SHP77 treated with DMSO at 0.1 percent for 48 hours (cell line): Measurements from ENCODE around the gene NOL12.
"Not testable (repeated sequence)": the region's sequence is repeated elsewhere in the genome, so short reads cannot be mapped to it uniquely, and the experiment has no call there.

Source experiments
- DNase-seq: peaks from one replicate; lab custom pipeline; 2025; lab: John Stamatoyannopoulos, UW

Gene NOL12

DNA sequence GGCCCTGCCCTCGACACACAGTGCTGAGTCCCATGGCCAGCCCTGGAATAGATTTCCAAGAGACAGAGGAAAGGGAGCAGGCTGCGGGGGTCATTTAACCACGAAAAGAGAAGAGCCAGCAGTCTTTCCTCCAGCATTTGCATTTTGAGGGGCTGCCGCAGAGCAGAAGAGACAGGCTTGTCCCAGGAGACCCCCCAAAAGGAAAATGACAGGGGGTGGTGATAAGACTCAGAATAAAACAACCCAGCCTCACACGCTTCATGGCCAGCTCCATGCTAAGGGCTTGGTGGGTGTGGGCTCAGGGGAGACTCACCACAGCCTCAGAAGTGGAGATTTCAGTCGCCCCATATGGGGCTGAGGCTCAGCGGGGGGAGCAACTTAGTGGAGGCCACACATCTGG, 27.6 kb downstream of the NOL12 start:
- no peak for DNase-seq

DNA sequence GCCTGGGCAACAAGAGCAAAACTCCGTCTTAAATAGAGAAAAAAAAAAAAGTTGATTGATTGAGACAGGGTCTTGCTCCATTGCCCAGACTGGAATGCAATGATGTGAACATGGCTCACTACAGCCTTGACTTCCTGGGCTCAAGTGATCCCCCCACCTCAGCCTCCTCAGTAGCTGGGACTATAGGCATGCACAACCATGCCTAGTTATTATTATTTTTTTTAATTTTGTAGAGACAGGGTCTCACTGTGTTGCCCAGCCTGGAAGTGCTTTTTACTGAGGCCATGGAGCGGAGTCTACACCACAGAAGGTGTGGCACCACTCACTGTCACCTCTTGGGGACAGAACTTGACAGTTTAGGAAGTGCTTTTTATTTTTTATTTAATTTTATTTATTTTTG, 28.5 kb downstream of the NOL12 start:
- no peak for DNase-seq

DNA sequence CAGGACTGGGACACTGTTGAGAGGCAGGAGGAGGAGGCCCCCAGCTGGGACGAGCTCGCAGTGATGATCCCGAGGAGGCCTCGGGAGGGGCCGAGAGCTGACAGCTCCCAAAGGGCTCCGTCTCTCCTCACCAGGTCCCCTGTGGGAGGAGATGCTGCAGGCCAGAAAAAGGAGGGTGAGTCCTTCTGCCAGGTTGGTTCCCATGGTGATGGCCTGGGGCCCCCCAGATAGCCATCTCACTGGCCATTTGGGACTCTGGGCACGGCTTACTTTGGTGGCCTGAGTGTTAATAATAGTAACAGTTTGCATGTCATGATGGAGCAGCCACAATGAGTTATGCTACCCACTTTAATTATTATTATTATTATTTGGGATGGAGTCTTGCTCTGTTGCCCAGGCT, 29.6 kb downstream of the NOL12 start:
- DNase-seq = no peak

DNA sequence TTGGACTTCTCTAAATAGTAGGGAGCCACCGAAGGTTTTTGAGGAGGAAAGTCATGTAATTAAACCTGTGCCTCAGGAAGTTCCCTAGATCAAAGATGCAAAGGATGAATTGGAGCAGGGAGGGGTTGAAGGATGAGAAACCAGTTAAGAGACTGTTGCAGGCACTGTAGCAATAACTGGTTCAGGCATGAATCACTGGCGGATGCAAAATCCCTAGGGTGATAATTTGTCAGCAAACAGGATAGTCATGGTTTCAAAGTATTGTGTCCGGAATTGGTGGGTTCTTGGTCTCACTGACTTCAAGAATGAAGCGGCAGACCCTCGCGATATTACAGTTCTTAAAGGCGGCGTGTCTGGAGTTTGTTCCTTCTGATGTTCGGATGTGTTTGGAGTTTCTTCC, 30.6 kb downstream of the NOL12 start:
- no peak for DNase-seq

- DNase-seq = not testable (repeated sequence)
These were observed 31.1 kb downstream of the NOL12 start for GRCh38 chr22:37717235-37717634.

DNA sequence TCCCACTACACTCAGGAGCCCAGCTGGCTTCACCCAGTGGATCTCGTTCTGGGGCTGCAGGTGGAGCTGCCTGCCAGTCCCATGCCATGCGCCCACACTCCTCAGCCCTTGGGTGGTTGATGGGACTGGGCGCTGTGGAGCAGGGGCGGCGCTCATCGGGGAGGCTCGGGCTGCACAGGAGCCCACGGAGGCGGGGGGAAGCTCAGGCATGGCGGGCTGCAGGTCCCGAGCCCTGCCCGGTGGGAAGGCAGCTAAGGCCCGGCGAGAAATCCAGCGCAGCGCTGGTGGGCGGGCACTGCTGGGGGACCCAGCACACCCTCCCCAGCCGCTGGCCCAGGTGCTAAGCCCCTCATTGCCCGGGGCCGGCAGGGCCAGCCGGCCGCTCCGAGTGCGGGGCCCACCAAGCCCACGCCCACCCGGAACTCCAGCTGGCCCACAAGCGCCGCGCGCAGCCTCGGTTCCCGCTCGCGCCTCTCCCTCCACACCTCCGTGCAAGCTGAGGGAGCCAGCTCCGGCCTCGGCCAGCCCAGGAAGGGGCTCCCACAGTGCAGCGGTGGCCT, 31.7 kb downstream of the NOL12 start:
- not testable (repeated sequence) for DNase-seq

DNA sequence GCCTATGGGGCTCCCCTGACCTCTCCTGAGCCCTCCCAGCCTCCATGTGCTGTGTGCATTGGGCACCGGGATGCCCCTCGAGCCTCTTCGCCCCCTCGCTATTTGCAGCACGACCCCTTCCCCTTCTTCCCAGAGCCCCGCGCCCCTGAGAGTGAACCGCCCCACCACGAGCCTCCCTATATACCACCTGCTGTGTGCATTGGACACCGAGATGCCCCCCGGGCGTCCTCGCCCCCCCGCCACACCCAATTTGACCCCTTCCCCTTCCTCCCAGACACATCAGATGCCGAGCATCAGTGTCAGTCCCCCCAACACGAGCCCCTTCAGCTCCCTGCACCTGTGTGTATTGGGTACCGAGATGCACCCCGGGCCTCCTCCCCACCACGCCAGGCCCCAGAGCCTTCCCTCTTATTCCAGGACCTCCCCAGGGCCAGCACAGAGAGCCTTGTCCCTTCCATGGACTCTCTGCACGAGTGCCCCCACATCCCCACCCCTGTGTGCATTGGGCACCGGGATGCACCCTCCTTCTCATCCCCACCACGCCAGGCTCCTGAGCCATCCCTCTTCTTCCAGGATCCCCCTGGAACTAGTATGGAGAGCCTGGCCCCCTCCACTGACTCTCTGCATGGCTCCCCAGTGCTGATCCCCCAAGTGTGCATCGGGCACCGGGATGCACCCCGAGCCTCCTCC, 39.6 kb downstream of the NOL12 start:
- no peak for DNase-seq

- DNase-seq = no peak
These were observed 40.2 kb downstream of the NOL12 start for GRCh38 chr22:37726241-37726887.

GRCh38 chr22:37728620-37729019, 42.5 kb downstream of the NOL12 start:
- no peak for DNase-seq

DNA sequence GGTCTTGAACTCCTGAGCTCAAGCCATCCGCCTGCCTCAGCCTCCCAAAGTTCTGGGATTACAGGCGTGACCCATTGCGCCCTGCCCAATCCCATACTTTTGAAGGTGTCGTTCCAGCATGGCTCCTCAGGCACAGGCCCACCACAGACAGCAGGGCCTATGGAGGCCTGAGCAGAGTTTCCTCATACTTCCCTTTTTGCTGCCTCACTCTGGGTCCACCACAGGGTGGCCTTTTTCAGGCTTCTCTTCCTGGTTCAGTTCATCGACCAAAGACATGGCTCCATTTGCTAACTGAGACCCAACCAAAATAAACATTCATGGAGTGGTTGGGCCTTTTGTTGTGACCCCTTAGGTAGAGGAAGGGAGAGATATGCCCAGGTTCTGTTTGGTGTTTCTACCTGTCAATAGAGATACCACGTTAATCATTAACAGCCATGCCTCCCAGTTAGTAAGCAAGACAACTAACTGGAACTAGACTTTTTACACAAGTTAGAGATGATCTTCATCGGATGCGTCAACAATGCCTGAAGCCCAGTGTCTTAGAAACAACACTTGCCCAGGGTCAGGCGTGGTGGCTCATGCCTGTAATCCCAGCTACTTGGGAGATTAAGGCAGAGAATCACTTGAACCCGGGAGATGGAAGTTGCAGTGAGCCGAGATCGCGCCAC, 45.8 kb downstream of the NOL12 start:
- no peak for DNase-seq

GRCh38 chr22:37732699-37733607, 46.8 kb downstream of the NOL12 start:
- DNase-seq = no peak

DNA sequence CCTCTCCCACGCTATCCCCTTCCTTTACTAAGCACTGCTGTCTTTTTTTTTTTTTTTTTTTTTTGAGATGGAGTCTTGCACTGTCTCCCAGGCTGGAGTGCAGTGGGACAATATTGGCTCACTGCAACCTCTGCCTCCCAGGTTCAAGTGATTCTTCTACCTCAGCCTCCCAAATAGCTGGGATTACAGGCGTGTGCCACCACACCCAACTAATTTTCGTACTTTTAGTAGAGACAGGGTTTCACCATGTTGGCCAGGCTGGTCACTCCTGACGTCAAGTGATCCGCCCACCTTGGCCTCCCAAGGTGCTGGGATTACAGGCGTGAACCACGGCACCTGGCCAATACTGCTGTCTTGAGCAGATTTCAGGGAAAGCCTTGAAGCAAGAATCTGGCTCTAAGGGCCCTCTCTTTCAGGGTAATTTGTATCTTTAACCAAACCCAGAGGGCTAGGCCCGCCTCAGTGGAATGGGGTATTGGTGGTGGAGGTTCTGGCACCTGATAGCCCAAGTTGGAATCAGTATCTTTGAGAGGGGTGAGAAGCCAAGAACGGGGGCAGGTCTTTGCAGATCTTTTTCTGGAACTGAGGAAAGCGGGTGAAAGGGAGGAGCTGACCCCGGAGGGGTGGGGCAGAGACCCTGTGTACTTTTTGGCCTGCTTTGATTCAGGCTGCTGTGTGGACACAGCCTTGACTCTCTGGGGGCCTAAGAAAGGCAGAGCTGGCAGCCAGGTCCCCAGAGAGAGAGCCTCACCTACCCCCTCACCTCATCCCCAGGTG, 47.7 kb downstream of the NOL12 start:
- DNase-seq = no peak

GRCh38 chr22:37734402-37734700, 48.2 kb downstream of the NOL12 start:
- no peak for DNase-seq

DNA sequence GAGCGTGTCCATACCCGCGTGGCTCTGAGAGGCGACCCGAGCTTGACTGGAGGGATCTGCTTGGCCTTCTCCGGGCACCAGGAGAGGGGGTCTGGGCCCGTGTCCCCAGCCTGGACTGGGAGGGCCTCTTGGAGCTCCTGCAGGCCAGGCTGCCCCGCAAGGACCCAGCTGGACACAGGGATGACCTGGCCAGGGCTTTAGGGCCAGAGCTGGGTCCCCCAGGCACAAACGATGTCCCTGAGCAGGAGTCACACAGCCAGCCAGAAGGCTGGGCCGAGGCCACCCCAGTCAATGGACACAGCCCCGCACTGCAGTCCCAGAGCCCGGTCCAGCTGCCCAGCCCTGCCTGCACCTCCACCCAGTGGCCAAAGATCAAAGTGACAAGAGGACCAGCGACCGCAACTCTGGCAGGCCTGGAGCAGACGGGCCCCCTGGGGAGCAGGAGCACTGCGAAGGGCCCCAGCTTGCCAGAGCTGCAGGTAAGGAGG, 48.9 kb downstream of the NOL12 start:
- DNase-seq = peak; percentile 21

DNA sequence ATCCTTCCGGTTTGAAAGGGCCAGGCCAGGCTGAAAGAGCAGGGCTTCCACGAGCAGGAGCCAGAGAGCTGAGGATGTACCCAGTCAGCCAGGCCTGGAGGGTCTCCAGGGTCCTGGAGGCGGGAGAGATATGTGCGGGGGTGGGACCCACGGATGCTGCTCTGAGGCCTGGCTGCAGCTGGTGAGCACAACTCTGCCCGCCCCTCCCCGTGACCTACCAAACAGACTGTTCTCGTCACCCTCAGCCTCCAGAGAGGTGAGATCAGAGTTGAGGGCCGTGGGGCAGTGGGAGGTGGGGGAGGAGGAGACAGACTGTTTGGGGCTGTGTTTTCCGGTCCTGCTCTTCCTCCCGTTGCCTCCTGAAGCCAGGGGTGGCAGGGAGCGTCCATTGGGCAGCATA, 52.9 kb downstream of the NOL12 start:
- no peak for DNase-seq

DNA sequence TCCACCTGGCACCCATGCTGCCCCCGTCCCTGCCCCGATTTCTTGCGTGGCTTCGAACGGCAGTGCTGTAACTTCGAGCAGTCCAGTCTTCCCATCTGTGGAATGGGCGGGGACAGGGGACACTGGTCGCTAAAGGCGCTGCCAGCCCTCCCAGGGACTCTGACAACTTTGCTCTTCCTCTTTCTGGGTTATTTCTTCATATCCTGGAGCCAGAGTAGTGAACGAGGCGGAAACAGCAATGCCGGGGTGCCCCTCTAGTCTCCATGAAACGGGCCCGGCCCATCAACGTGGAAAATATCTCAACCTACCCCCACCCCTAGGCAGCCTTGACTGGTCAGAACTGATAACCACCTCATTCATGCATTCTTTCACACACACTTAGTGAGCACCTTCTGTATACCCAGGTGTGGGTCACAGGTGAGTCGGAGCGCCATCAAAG, 53.5 kb downstream of the NOL12 start:
- no peak for DNase-seq

- DNase-seq = no peak
These were observed 54.5 kb downstream of the NOL12 start for GRCh38 chr22:37740455-37741311.

DNA sequence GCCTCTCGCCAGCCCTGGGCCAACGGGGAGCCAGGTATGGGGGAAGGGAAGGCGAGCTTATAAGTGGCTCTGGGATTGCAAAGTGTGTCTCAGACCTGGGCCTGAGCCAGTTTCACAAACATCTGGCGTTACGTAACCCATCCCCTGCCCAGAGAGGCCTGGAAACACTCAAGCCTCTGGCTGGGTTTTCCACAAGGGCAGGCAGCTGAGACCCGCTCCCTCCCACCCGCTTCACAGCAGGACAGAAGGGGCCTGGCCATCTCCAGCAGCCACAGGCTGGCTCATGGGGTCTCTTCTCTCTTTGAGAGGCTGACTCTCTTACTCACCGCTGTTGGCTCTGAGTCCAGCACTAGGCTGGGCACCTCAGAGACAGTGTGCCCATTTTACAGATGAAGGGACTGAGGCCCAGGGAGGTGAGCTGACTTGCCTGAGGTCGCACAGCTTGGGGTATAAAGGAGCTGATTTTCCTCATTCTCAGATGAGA, 55.2 kb downstream of the NOL12 start:
- peak; percentile 44 for DNase-seq

- no peak for DNase-seq
These were observed 56.4 kb downstream of the NOL12 start for GRCh38 chr22:37742376-37743171.
